GM12865 (cell line): ENCODE measurements around the gene HRH1.
A peak's percentile ranks its signal among the peaks of the same experiment; 100 is the strongest.

Source experiments
- DNase-seq: peaks from one replicate; pipeline ENCODE4 v3.0.0; 2010; ENCODE audit warnings: low read depth
- H3K4me3 ChIP-seq: 2 replicates; pipeline ENCODE4 v1.5.1; 2011; ENCODE audit warnings: mild to moderate bottlenecking, low read depth, low read length, control low read depth
- CTCF ChIP-seq: IDR thresholded peaks from 2 replicates; pipeline ENCODE4 v1.5.1; 2011; ENCODE audit warnings: low read length, control low read depth, low read depth, inconsistent platforms; ENCODE audit not compliant: insufficient read depth; ENCODE audit errors: missing control alignments

The HRH1 gene

DNA sequence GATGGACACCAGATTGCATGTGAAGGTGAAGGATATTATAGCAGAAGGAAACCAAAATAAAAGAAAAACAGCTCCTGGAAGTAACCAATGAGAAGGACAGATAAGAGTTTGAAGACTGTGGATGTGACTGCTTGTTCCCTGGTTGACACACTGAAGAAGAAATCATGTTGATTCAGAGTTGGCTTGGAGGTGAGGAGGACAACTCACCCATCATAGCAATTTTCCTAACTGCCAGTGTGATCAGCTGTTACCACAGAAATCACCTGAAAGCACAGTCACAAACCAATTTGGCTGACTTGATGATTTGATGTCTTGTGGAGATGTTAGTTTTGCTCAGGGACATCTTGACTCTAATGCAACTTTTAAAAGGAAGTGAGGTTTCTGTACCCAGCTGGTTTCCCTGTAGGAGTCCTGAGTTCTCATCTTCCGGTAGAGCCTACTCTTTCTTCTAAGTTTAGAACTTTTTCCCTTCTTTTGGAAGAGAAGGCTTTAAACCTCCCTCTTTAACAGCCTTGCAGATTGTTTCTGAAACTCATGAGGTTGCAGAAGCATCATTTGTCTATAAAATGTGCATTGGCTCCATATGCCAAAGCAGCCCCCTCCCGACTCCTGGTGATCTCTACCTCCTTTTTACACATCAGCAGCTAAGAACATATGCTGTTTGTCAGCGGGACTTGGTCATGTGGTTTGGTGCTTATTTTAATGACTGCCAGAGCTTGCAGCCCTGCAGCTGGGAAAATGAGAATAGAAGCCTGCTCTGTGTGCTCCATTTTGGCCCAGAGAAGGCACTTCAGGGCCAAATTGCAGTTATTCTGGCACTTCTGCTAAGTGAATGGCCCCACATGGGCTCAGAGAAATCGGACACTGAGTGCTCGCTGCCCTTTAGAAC is 128.2 kb downstream of the HRH1 start:
- no peak for TF ChIP-seq CTCF
- no peak overlapping the region for H3K4me3 ChIP-seq
- DNase-seq = no peak

DNA sequence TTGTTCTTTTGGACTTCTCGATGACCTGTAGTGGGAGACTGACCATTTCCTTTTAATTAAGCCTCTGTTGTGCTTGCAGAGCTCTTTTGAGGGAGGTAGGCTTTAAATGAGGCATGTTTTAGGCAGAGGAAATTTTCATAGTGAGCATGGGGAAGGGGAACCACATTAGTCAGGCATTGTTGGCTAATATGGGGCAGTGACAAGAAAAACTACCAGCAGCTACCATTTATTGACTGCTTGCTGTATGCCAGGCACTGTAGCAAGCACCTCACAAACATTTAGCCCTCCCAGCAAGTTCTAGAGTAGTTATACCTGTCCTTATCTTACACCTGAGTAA is 128.8 kb downstream of the HRH1 start:
- TF ChIP-seq CTCF = no peak
- no peak for DNase-seq
- no peak overlapping the region for H3K4me3 ChIP-seq

DNA sequence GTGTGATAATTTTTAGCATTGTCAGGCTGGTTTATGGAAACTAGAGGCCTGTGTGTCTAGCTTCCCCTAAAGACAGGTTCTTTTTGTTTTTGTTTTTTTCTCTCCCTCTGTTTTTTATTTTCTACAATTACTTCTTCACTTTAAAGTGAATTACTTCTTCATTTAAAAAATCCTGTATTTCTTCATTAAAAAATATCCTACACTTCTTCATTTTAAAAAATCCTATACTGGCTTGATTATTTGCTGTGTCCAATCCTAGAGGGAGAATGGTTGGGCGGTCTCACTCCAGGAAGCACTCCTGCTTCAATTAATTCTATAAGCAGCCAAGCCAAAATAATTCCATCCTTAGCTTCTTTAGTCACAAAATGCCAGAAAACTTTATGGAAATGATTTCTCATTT is 129.7 kb downstream of the HRH1 start:
- no peak for DNase-seq

DNA sequence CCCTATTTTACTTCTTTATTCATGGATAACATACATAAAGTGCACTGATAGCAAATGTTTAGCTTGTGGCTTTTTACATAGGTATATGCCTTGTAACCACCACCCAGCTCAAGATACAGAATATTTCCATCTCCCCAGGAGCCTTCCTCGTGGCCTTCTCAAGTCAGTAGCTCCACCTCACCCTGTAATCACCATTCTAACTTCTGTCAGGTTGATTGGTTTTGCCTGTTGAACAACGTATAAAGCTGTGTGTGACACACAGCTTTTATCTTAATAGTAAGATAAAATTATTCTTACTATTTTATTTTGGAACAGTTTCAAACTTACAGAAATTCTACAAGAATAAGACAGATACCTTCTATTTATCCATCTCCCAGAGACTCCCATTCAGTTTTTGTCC is 131.2 kb downstream of the HRH1 start:
- no peak overlapping the region for H3K4me3 ChIP-seq
- no peak for DNase-seq
- no peak for TF ChIP-seq CTCF

More for the DNA sequence above, 129.7 kb downstream of the HRH1 start:
- no peak for TF ChIP-seq CTCF
- no peak overlapping the region for H3K4me3 ChIP-seq

DNA sequence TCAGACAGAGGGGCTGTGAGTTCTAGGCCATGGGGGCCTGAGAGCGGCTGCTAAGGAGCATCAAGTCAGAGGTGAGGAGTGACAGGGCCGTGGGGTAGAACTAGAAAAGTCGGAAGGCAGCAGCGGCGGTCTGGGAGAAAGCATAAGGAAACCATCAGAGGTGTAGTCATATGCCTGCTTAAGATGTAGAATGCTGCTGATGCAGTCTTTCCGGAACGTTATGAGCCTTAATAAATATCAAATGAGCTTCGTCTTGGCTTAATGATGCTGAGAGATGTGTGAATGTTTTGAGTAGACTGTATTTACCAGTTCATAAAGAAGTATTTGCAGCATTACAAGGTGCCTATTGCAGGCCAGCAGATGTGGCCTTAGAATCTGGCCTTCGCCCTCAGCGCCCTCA is 133.1 kb downstream of the HRH1 start:
- DNase-seq = no peak
- no peak for TF ChIP-seq CTCF
- H3K4me3 ChIP-seq = no peak overlapping the region

DNA sequence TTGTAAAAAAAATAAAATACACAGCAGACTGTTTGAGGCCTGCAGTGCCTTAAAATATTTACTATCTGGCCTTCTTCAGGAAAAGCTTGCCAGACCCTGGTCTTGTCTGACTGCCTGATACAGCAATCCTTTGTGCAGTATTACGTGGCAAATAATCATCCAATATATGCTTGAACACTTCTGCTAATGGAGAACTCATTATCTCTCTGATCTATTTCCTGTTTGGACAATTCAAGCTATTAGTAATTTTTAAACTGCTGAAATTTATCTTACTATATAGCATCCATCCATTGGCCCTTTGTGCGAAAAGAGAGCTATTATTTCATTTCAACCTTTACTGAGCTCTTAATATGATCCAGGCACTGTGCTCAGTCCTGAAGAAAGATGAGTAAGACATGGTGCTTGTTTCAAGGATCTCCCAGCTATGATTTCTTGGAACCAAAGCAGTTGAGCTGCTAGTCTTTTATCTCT is 133.8 kb downstream of the HRH1 start:
- peak overlapping the region; percentile 6; the same call in 1 of the 2 replicates for H3K4me3 ChIP-seq
- no peak for TF ChIP-seq CTCF
- no peak for DNase-seq
